ENCODE results near the gene AIF1L. TPM values are rescaled to one million over a fixed set of nuclear protein-coding genes. Genes with fewer than 3 reads are reported as not detected.

Gene AIF1L
- total and polyA plus RNA-seq, 2 of the 13 experiments (the other 11 are each of a cell fraction or from before 2014, with no cell fraction given): 12.4 to 36.5 TPM

DNA sequence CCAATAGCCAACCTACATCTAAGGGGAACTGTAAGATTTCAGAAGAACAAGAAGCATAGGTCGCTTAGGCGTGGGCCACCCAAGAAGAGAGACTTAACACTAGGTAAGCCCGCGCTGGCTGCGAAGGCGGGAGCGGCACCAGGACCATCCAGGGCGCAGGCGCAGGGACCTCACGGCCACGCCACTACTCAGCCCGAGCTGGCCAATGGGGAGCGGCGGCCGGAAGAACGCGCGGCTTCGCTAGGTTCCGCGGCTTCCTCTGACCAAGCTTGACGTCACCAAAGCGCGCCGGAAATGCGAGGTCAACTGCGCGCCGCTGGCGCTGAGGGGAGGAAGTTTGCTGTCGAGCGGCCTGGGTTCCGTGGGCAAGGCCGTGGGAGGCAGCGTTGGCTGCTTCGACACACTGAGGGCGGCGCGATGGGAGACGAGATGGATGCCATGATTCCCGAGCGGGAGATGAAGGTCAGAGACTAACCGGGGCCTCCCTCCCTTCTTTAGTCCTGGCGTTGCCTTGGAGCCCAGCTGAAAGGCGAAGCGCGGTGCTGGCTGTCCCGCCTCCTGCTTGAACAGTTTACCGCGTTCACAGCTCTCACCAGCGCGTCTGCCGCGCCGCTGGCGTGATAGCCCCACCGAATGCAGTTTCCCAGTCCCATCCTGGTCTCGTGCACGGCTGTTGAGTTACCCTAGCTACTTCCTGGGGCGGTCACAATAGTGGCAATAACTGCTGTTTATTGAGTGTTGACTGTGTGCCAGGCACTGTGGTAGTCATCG, 29.1 kb downstream of the AIF1L start, which contains the start of gene NUP214 (continued):
- TF ChIP-seq, protein P1, sequence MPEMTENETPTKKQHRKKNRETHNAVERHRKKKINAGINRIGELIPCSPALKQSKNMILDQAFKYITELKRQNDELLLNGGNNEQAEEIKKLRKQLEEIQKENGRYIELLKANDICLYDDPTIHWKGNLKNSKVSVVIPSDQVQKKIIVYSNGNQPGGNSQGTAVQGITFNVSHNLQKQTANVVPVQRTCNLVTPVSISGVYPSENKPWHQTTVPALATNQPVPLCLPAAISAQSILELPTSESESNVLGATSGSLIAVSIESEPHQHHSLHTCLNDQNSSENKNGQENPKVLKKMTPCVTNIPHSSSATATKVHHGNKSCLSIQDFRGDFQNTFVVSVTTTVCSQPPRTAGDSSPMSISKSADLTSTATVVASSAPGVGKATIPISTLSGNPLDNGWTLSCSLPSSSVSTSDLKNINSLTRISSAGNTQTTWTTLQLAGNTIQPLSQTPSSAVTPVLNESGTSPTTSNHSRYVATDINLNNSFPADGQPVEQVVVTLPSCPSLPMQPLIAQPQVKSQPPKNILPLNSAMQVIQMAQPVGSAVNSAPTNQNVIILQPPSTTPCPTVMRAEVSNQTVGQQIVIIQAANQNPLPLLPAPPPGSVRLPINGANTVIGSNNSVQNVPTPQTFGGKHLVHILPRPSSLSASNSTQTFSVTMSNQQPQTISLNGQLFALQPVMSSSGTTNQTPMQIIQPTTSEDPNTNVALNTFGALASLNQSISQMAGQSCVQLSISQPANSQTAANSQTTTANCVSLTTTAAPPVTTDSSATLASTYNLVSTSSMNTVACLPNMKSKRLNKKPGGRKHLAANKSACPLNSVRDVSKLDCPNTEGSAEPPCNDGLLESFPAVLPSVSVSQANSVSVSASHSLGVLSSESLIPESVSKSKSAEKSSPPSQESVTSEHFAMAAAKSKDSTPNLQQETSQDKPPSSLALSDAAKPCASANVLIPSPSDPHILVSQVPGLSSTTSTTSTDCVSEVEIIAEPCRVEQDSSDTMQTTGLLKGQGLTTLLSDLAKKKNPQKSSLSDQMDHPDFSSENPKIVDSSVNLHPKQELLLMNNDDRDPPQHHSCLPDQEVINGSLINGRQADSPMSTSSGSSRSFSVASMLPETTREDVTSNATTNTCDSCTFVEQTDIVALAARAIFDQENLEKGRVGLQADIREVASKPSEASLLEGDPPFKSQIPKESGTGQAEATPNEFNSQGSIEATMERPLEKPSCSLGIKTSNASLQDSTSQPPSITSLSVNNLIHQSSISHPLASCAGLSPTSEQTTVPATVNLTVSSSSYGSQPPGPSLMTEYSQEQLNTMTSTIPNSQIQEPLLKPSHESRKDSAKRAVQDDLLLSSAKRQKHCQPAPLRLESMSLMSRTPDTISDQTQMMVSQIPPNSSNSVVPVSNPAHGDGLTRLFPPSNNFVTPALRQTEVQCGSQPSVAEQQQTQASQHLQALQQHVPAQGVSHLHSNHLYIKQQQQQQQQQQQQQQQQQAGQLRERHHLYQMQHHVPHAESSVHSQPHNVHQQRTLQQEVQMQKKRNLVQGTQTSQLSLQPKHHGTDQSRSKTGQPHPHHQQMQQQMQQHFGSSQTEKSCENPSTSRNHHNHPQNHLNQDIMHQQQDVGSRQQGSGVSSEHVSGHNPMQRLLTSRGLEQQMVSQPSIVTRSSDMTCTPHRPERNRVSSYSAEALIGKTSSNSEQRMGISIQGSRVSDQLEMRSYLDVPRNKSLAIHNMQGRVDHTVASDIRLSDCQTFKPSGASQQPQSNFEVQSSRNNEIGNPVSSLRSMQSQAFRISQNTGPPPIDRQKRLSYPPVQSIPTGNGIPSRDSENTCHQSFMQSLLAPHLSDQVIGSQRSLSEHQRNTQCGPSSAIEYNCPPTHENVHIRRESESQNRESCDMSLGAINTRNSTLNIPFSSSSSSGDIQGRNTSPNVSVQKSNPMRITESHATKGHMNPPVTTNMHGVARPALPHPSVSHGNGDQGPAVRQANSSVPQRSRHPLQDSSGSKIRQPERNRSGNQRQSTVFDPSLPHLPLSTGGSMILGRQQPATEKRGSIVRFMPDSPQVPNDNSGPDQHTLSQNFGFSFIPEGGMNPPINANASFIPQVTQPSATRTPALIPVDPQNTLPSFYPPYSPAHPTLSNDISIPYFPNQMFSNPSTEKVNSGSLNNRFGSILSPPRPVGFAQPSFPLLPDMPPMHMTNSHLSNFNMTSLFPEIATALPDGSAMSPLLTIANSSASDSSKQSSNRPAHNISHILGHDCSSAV (CRISPR knock-in tag; IDR thresholded peaks at IDR 0.05; ENCODE audit: borderline replicate concordance): no peak
- TF ChIP-seq, protein P2, sequence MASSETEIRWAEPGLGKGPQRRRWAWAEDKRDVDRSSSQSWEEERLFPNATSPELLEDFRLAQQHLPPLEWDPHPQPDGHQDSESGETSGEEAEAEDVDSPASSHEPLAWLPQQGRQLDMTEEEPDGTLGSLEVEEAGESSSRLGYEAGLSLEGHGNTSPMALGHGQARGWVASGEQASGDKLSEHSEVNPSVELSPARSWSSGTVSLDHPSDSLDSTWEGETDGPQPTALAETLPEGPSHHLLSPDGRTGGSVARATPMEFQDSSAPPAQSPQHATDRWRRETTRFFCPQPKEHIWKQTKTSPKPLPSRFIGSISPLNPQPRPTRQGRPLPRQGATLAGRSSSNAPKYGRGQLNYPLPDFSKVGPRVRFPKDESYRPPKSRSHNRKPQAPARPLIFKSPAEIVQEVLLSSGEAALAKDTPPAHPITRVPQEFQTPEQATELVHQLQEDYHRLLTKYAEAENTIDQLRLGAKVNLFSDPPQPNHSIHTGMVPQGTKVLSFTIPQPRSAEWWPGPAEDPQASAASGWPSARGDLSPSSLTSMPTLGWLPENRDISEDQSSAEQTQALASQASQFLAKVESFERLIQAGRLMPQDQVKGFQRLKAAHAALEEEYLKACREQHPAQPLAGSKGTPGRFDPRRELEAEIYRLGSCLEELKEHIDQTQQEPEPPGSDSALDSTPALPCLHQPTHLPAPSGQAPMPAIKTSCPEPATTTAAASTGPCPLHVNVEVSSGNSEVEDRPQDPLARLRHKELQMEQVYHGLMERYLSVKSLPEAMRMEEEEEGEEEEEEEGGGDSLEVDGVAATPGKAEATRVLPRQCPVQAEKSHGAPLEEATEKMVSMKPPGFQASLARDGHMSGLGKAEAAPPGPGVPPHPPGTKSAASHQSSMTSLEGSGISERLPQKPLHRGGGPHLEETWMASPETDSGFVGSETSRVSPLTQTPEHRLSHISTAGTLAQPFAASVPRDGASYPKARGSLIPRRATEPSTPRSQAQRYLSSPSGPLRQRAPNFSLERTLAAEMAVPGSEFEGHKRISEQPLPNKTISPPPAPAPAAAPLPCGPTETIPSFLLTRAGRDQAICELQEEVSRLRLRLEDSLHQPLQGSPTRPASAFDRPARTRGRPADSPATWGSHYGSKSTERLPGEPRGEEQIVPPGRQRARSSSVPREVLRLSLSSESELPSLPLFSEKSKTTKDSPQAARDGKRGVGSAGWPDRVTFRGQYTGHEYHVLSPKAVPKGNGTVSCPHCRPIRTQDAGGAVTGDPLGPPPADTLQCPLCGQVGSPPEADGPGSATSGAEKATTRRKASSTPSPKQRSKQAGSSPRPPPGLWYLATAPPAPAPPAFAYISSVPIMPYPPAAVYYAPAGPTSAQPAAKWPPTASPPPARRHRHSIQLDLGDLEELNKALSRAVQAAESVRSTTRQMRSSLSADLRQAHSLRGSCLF (CRISPR knock-in tag; IDR thresholded peaks at IDR 0.05; ENCODE audit: borderline replicate concordance): no peak
- TF ChIP-seq, protein P3, sequence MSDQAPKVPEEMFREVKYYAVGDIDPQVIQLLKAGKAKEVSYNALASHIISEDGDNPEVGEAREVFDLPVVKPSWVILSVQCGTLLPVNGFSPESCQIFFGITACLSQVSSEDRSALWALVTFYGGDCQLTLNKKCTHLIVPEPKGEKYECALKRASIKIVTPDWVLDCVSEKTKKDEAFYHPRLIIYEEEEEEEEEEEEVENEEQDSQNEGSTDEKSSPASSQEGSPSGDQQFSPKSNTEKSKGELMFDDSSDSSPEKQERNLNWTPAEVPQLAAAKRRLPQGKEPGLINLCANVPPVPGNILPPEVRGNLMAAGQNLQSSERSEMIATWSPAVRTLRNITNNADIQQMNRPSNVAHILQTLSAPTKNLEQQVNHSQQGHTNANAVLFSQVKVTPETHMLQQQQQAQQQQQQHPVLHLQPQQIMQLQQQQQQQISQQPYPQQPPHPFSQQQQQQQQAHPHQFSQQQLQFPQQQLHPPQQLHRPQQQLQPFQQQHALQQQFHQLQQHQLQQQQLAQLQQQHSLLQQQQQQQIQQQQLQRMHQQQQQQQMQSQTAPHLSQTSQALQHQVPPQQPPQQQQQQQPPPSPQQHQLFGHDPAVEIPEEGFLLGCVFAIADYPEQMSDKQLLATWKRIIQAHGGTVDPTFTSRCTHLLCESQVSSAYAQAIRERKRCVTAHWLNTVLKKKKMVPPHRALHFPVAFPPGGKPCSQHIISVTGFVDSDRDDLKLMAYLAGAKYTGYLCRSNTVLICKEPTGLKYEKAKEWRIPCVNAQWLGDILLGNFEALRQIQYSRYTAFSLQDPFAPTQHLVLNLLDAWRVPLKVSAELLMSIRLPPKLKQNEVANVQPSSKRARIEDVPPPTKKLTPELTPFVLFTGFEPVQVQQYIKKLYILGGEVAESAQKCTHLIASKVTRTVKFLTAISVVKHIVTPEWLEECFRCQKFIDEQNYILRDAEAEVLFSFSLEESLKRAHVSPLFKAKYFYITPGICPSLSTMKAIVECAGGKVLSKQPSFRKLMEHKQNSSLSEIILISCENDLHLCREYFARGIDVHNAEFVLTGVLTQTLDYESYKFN (CRISPR knock-in tag; conservative IDR thresholded peaks at IDR 0.05): no peak
- no peak for TF ChIP-seq NAIF1 (CRISPR knock-in tag; IDR thresholded peaks at IDR 0.05; ENCODE audit: borderline replicate concordance)
- TF ChIP-seq FUBP1 (CRISPR knock-in tag; IDR thresholded peaks at IDR 0.05; ENCODE audit: borderline replicate concordance): no peak
- TF ChIP-seq ZNF530 (CRISPR knock-in tag; IDR thresholded peaks at IDR 0.05; ENCODE audit: low read depth): no peak
- no peak for TF ChIP-seq ZNF333 (CRISPR knock-in tag; IDR thresholded peaks at IDR 0.05; ENCODE audit: borderline replicate concordance)
